Loucy (cell line): ENCODE results near the gene MGA.

Experiments used
- H2AFZ ChIP-seq: fragments of 200-600 bp; sonication (generic); 2 replicates; pipeline ENCODE4 v1.6.0; 2016; ENCODE audit warnings: antibody characterized with exemption, mild to moderate bottlenecking, low read length, moderate library complexity
- H3F3A ChIP-seq: fragments of 200-600 bp; 2 replicates; pipeline ENCODE4 v1.6.0; 2016; ENCODE audit warnings: antibody characterized with exemption, low read depth, mild to moderate bottlenecking
- H3K27me3 ChIP-seq: fragments of 200-600 bp; sonication (generic); 2 replicates; pipeline ENCODE4 v1.6.1; 2014; ENCODE audit warnings: low read length, mild to moderate bottlenecking; ENCODE audit not compliant: insufficient read depth, poor library complexity, severe bottlenecking
- H3K36me3 ChIP-seq: fragments of 200-600 bp; sonication (generic); 2 replicates; pipeline ENCODE4 v1.6.1; 2016; ENCODE audit warnings: low read length; ENCODE audit not compliant: insufficient read depth
- H3K4me1 ChIP-seq: fragments of 200-600 bp; sonication (generic); 2 replicates; pipeline ENCODE4 v1.5.1; 2014; ENCODE audit warnings: low read length, mild to moderate bottlenecking; ENCODE audit not compliant: insufficient read depth, poor library complexity, severe bottlenecking
- H3K4me2 ChIP-seq: fragments of 200-600 bp; sonication (generic); 2 replicates; pipeline ENCODE4 v1.6.0; 2014; ENCODE audit warnings: antibody characterized with exemption, low read length, low read depth, mild to moderate bottlenecking; ENCODE audit not compliant: poor library complexity, severe bottlenecking
- H3K4me3 ChIP-seq: fragments of 200-600 bp; sonication (generic); 2 replicates; pipeline ENCODE4 v1.5.1; 2014; ENCODE audit warnings: low read length, mild to moderate bottlenecking, mixed read lengths; ENCODE audit not compliant: poor library complexity, severe bottlenecking
- H3K79me2 ChIP-seq: fragments of 200-600 bp; sonication (generic); 2 replicates; pipeline ENCODE4 v1.6.1; 2014; ENCODE audit warnings: low read length; ENCODE audit not compliant: insufficient read depth
- H3K9ac ChIP-seq: fragments of 200-600 bp; sonication (generic); 2 replicates; pipeline ENCODE4 v1.6.0; 2014; ENCODE audit warnings: mild to moderate bottlenecking, low read depth, low read length, moderate library complexity; ENCODE audit not compliant: poor library complexity, severe bottlenecking
- H3K9me2 ChIP-seq: fragments of 200-600 bp; sonication (generic); replicated peaks from 2 replicates; pipeline ENCODE4 v1.6.1; 2016; ENCODE audit warnings: low read depth, low read length, mixed read lengths
- H3K9me3 ChIP-seq: fragments of 200-600 bp; sonication (generic); 2 replicates; pipeline ENCODE4 v1.6.1; 2014; ENCODE audit warnings: mild to moderate bottlenecking, antibody characterized with exemption, low read length, low read depth; ENCODE audit not compliant: insufficient read depth
- H4K20me1 ChIP-seq: fragments of 200-600 bp; sonication (generic); 2 replicates; pipeline ENCODE4 v1.6.0; 2014; ENCODE audit warnings: antibody characterized with exemption, low read length, mild to moderate bottlenecking; ENCODE audit not compliant: insufficient read depth, poor library complexity, severe bottlenecking
- CTCF ChIP-seq: fragments of 200-600 bp; sonication (generic); conservative IDR thresholded peaks from 2 replicates; pipeline ENCODE4 v1.5.1; 2014; ENCODE audit warnings: mild to moderate bottlenecking, antibody characterized with exemption, low read length
- EZH2phosphoT487 ChIP-seq: fragments of 200-600 bp; IDR thresholded peaks from 2 replicates; pipeline ENCODE4 v1.6.1; 2018; ENCODE audit warnings: antibody characterized with exemption, mild to moderate bottlenecking, moderate library complexity, borderline replicate concordance

The MGA gene

GRCh38 chr15:41822471-41822870 lies 162.3 kb downstream of the MGA start:
- no peak overlapping the region for H3K4me2 ChIP-seq
- H3K9me2 ChIP-seq: no peaks in the 10 kb centered on the region
- H3K79me2 ChIP-seq: no peaks in the 10 kb centered on the region
- no peaks in the 10 kb centered on the region for H3F3A ChIP-seq
- H3K4me3 ChIP-seq: no peak overlapping the region
- H3K27me3 ChIP-seq: no peaks in the 10 kb centered on the region
- no peak overlapping the region for H2AFZ ChIP-seq
- H3K4me1 ChIP-seq: peaks cover 4% of the 10 kb centered on the region
- H3K9ac ChIP-seq: no peak overlapping the region
- no peak for TF ChIP-seq EZH2phosphoT487
- TF ChIP-seq CTCF: no peak
- peaks cover 51% of the 10 kb centered on the region; the same call in 1 of the 2 replicates for H3K36me3 ChIP-seq
- H3K9me3 ChIP-seq: no peaks in the 10 kb centered on the region
- H4K20me1 ChIP-seq: no peaks in the 10 kb centered on the region
